HepG2 (cell line): ENCODE measurements around the gene VPS18. TPM values are rescaled to one million over a fixed set of nuclear protein-coding genes. Genes with fewer than 3 reads are reported as not detected.

Source experiments
- BRCA1 ChIP-seq: sonication (generic); formaldehyde crosslinking; IDR thresholded peaks from 2 replicates; pipeline ENCODE4 v1.4.0; 2020; ENCODE audit warnings: missing genetic modification reagents
- CAMTA2 ChIP-seq: sonication (generic); formaldehyde crosslinking; IDR thresholded peaks from 2 replicates; pipeline ENCODE4 v1.4.0; 2020; ENCODE audit warnings: mild to moderate bottlenecking, missing genetic modification reagents, borderline replicate concordance
- GABPB1 ChIP-seq: IDR thresholded peaks from 2 replicates; pipeline ENCODE4 v1.6.1; 2016; ENCODE audit warnings: mild to moderate bottlenecking, missing genetic modification reagents, moderate library complexity, missing compliant biosample characterization
- KDM4B ChIP-seq: sonication (generic); formaldehyde crosslinking; IDR thresholded peaks from 2 replicates; pipeline ENCODE4 v1.4.0; 2020; ENCODE audit warnings: missing genetic modification reagents
- MXD1 ChIP-seq: sonication (generic); formaldehyde crosslinking; IDR thresholded peaks from 2 replicates; pipeline ENCODE4 v1.4.0; 2020; ENCODE audit warnings: mild to moderate bottlenecking, missing genetic modification reagents
- PAF1 ChIP-seq: IDR thresholded peaks from 2 replicates; pipeline ENCODE4 v1.6.1; 2016; ENCODE audit warnings: missing genetic modification reagents, missing compliant biosample characterization
- SP5 ChIP-seq: IDR thresholded peaks from 2 replicates; pipeline ENCODE4 v1.6.1; 2016; ENCODE audit warnings: low read depth, borderline replicate concordance
- ZMAT3 ChIP-seq: sonication (generic); formaldehyde crosslinking; conservative IDR thresholded peaks from 2 replicates; pipeline ENCODE4 v1.7.0; 2021; ENCODE audit warnings: missing genetic modification reagents
- ZMAT5 ChIP-seq: sonication (generic); formaldehyde crosslinking; IDR thresholded peaks from 2 replicates; pipeline ENCODE4 v1.5.0; 2020; ENCODE audit warnings: mild to moderate bottlenecking, low read depth, missing genetic modification reagents, borderline replicate concordance
- ZNF720 ChIP-seq: sonication (generic); formaldehyde crosslinking; IDR thresholded peaks from 2 replicates; pipeline ENCODE4 v1.4.0; 2020; ENCODE audit warnings: missing genetic modification reagents
- ZNF850 ChIP-seq: sonication (generic); formaldehyde crosslinking; conservative IDR thresholded peaks from 2 replicates; pipeline ENCODE4 v1.9.0; 2021; ENCODE audit warnings: mild to moderate bottlenecking, missing genetic modification reagents
- polyA plus RNA-seq, 8 experiments: library from polyadenylated mRNA; depleted of rRNA in 3 of 8; stranded (reverse) in 7 of 8; unstranded in 1 of 8; fragments of >200 nt; fragmentation: Illumina TruSeq in 4 of 8; extraction: Trizol in 4 of 8; gene quantifications; 2 replicates each; pipeline versions ENCODE4 v1.2.1 to v1.2.3, GENCODE V29; 2011 to 2016; ENCODE audit warnings: low read depth in 4 of 8, missing spikeins in 1 of 8, mixed read lengths in 1 of 8; ENCODE audit not compliant: insufficient read depth in 1 of 8
- total RNA-seq, 5 experiments: library from RNA; depleted of rRNA; stranded (reverse); fragments of >200 nt; fragmentation: Illumina TruSeq; extraction: Trizol; gene quantifications; 2 replicates each; pipeline ENCODE4 v1.2.3, GENCODE V29; 2016; ENCODE audit warnings: low read depth in 1 of 5
- TF ChIP-seq, protein P1 (sequence below): sonication (generic); formaldehyde crosslinking; conservative IDR thresholded peaks from 2 replicates; pipeline ENCODE4 v1.8.0; 2022; ENCODE audit warnings: missing genetic modification reagents
- TF ChIP-seq, protein P2 (sequence below): sonication (generic); formaldehyde crosslinking; IDR thresholded peaks from 2 replicates; pipeline ENCODE4 v1.5.1; 2020; ENCODE audit warnings: missing genetic modification reagents, mild to moderate bottlenecking, borderline replicate concordance

VPS18 gene
- total and polyA plus RNA-seq, 2 of the 13 experiments (the other 11 are each of a cell fraction or from before 2014, with no cell fraction given) = 5.8 to 17.0 TPM

DNA sequence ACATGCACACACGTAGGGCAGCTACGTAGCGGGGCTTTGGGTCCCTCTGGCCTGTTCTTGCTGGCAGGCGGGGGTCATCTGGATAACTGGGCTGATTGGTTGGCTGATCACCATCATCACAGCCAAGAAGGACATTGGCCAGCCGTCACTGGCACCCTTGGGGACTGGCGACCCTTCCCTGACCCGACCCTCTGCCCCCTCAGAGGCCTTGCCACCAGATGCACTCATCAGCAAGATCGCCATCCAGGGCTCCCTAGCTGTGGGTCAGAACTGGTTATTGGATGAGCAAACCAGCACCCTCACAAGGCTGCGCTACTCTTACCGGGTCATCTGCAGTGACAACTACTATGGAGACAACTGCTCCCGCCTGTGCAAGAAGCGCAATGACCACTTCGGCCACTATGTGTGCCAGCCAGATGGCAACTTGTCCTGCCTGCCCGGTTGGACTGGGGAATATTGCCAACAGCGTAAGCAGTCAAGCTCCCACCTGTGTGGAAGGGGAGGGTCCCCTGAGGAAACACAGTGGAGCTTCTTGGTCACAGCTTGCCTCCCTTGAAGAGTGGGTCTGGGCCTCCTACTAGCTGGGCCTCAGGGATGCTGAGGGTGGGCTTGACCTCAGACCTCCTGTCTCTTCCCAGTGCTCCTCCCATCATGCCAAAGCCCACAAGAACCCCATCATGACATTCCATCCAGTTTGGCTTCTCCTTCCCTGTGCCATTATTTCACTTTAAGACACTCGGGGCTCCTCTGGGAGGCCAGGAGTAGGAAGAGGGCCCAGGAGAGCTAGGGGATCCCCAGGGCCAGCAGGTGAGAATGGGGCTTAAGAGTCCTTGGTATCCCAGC, 37.3 kb downstream of the VPS18 start (continued):
- TF ChIP-seq ZMAT3 (CRISPR knock-in tag) (no peak), PAF1 (CRISPR knock-in tag) (no peak), BRCA1 (CRISPR knock-in tag) (no peak), CAMTA2 (CRISPR knock-in tag) (no peak), ZMAT5 (CRISPR knock-in tag) (no peak), MXD1 (CRISPR knock-in tag) (0 out of 2 replicates have a peak, but pooled peaks have one; percentile 13), ZNF720 (CRISPR knock-in tag) (no peak), GABPB1 (CRISPR knock-in tag) (no peak), KDM4B (CRISPR knock-in tag) (no peak), ZNF850 (CRISPR knock-in tag) (no peak), SP5 (CRISPR knock-in tag) (no peak)
- TF ChIP-seq, protein P1, sequence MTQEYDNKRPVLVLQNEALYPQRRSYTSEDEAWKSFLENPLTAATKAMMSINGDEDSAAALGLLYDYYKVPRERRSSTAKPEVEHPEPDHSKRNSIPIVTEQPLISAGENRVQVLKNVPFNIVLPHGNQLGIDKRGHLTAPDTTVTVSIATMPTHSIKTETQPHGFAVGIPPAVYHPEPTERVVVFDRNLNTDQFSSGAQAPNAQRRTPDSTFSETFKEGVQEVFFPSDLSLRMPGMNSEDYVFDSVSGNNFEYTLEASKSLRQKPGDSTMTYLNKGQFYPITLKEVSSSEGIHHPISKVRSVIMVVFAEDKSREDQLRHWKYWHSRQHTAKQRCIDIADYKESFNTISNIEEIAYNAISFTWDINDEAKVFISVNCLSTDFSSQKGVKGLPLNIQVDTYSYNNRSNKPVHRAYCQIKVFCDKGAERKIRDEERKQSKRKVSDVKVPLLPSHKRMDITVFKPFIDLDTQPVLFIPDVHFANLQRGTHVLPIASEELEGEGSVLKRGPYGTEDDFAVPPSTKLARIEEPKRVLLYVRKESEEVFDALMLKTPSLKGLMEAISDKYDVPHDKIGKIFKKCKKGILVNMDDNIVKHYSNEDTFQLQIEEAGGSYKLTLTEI (CRISPR knock-in tag) = no peak
- TF ChIP-seq, protein P2, sequence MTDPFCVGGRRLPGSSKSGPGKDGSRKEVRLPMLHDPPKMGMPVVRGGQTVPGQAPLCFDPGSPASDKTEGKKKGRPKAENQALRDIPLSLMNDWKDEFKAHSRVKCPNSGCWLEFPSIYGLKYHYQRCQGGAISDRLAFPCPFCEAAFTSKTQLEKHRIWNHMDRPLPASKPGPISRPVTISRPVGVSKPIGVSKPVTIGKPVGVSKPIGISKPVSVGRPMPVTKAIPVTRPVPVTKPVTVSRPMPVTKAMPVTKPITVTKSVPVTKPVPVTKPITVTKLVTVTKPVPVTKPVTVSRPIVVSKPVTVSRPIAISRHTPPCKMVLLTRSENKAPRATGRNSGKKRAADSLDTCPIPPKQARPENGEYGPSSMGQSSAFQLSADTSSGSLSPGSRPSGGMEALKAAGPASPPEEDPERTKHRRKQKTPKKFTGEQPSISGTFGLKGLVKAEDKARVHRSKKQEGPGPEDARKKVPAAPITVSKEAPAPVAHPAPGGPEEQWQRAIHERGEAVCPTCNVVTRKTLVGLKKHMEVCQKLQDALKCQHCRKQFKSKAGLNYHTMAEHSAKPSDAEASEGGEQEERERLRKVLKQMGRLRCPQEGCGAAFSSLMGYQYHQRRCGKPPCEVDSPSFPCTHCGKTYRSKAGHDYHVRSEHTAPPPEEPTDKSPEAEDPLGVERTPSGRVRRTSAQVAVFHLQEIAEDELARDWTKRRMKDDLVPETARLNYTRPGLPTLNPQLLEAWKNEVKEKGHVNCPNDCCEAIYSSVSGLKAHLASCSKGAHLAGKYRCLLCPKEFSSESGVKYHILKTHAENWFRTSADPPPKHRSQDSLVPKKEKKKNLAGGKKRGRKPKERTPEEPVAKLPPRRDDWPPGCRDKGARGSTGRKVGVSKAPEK (CRISPR knock-in tag) = no peak
- TF ChIP-seq, all 625 proteins: peak for 8
